Ishikawa (cell line): ENCODE data around the gene ZNF383.

Experiments
- CEBPB ChIP-seq: IDR thresholded peaks from 2 replicates; pipeline ENCODE4 v1.6.1; 2012
- CREB1 ChIP-seq: IDR thresholded peaks from 2 replicates; pipeline ENCODE4 v1.6.1; 2012; ENCODE audit warnings: low read depth
- EGR1 ChIP-seq: IDR thresholded peaks from 2 replicates; pipeline ENCODE4 v1.6.1; 2012
- EP300 ChIP-seq: IDR thresholded peaks from 2 replicates; pipeline ENCODE4 v1.6.1; 2012; ENCODE audit warnings: borderline replicate concordance
- FOXM1 ChIP-seq: IDR thresholded peaks from 2 replicates; pipeline ENCODE4 v1.6.1; 2012; ENCODE audit warnings: low read depth, borderline replicate concordance
- MAX ChIP-seq: IDR thresholded peaks from 2 replicates; pipeline ENCODE4 v1.6.1; 2012
- NFIC ChIP-seq: IDR thresholded peaks from 2 replicates; pipeline ENCODE4 v1.6.1; 2012
- RAD21 ChIP-seq: IDR thresholded peaks from 2 replicates; pipeline ENCODE4 v1.6.1; 2012; ENCODE audit warnings: low read depth
- REST ChIP-seq: IDR thresholded peaks from 2 replicates; pipeline ENCODE4 v1.6.1; 2012; ENCODE audit warnings: low read depth, mild to moderate bottlenecking
- TAF1 ChIP-seq: IDR thresholded peaks from 2 replicates; pipeline ENCODE4 v1.6.1; 2012; ENCODE audit warnings: low read depth, mild to moderate bottlenecking
- TCF12 ChIP-seq: IDR thresholded peaks from 2 replicates; pipeline ENCODE4 v1.6.1; 2012; ENCODE audit warnings: low read depth
- TEAD4 ChIP-seq: IDR thresholded peaks from 2 replicates; pipeline ENCODE4 v1.6.1; 2012
- USF1 ChIP-seq: IDR thresholded peaks from 2 replicates; pipeline ENCODE4 v1.6.1; 2012
- YY1 ChIP-seq: IDR thresholded peaks from 2 replicates; pipeline ENCODE4 v1.6.1; 2012; ENCODE audit warnings: low read depth
- ZBTB7A ChIP-seq: IDR thresholded peaks from 2 replicates; pipeline ENCODE4 v1.6.1; 2012; ENCODE audit warnings: low read depth

Gene ZNF383

GRCh38 chr19:37217775-37218591 is at the start of gene ZNF383:
Gene ZNF383, plus strand, starts transcription at chr19:37218214. Its CDS starts 12,240 bp downstream, at chr19:37230454.
- TF ChIP-seq FOXM1: 0 out of 2 replicates have a peak, but pooled peaks have one; percentile 38
- peak; percentile 71 for TF ChIP-seq TAF1
- 0 out of 2 replicates have a peak, but pooled peaks have one; percentile 26 for TF ChIP-seq ZBTB7A
- TF ChIP-seq CEBPB: no peak
- TF ChIP-seq CREB1: peak; percentile 22; the same call in 1 of the 2 replicates
- TF ChIP-seq YY1: peak; percentile 94
- no peak for TF ChIP-seq RAD21
- peak; percentile 81 for TF ChIP-seq MAX
- TF ChIP-seq EP300: 0 out of 2 replicates have a peak, but pooled peaks have one; percentile 23
- TF ChIP-seq USF1: no peak
- TF ChIP-seq TCF12: peak; percentile 65

- TF ChIP-seq TEAD4 (no peak), CREB1 (0 out of 2 replicates have a peak, but pooled peaks have one; percentile 25), EGR1 (peak; percentile 95), YY1 (peak; percentile 100), FOXM1 (no peak), MAX (peak; percentile 40; the same call in 1 of the 2 replicates)
Measured at GRCh38 chr19:37172368-37173366, 45.3 kb upstream of the ZNF383 start, which contains the start of gene ZNF585A. Gene ZNF585A, minus strand, starts transcription at chr19:37172695. Its CDS starts 2,785 bp downstream, at chr19:37169910.

GRCh38 chr19:37197768-37198167 is 20.2 kb upstream of the ZNF383 start:
- TF ChIP-seq FOXM1: no peak
- TF ChIP-seq EGR1: no peak
- no peak for TF ChIP-seq CREB1
- no peak for TF ChIP-seq CEBPB
- no peak for TF ChIP-seq RAD21
- TF ChIP-seq EP300: no peak
- TF ChIP-seq MAX: no peak
- TF ChIP-seq NFIC: no peak
- no peak for TF ChIP-seq USF1
- TF ChIP-seq ZBTB7A: no peak
- TF ChIP-seq TAF1: no peak
- no peak for TF ChIP-seq REST
- no peak for TF ChIP-seq TEAD4
- TF ChIP-seq TCF12: no peak
- no peak for TF ChIP-seq YY1

- no peak for TF ChIP-seq REST
- TF ChIP-seq TEAD4: no peak
- no peak for TF ChIP-seq RAD21
- TF ChIP-seq TCF12: no peak
- no peak for TF ChIP-seq TAF1
- TF ChIP-seq YY1: no peak
- TF ChIP-seq EGR1: no peak
- no peak for TF ChIP-seq CREB1
- no peak for TF ChIP-seq ZBTB7A
- TF ChIP-seq USF1: no peak
- no peak for TF ChIP-seq CEBPB
- no peak for TF ChIP-seq NFIC
- no peak for TF ChIP-seq EP300
- TF ChIP-seq FOXM1: no peak
Measured at GRCh38 chr19:37217480-37217774, 587 bp upstream of the ZNF383 start.
